Vagina (tissue), 2 donors: Measurements from ENCODE around the gene HOXC12.

ENCODE experiments used
- CTCF ChIP-seq, 3 experiments: fragments of 450-650 bp in 2 of 3; fragments of 200-600 bp in 1 of 3; sonication (generic) in 1 of 3; IDR thresholded peaks; one replicate each; pipeline ENCODE4 v1.5.1; 2017 to 2019; ENCODE audit warnings: antibody characterized with exemption in 3 of 3, mild to moderate bottlenecking in 2 of 3, moderate library complexity in 2 of 3
- POLR2A ChIP-seq, 2 donors: fragments of 450-650 bp; IDR thresholded peaks; one replicate each; pipeline ENCODE4 v1.6.1; 2017; ENCODE audit warnings: antibody characterized with exemption in 2 of 2, mild to moderate bottlenecking in 2 of 2, moderate library complexity in 2 of 2
- POLR2AphosphoS5 ChIP-seq, 2 donors: sonication (generic); formaldehyde crosslinking; IDR thresholded peaks; one replicate each; pipeline ENCODE4 v1.9.0; 2017; ENCODE audit warnings: antibody characterized with exemption in 2 of 2, mild to moderate bottlenecking in 2 of 2, low read depth in 1 of 2; ENCODE audit not compliant: insufficient read depth in 1 of 2

GRCh38 chr12:53930591-53931255 is 24.0 kb upstream of the HOXC12 start:
- TF ChIP-seq CTCF (IDR thresholded peaks at IDR 0.05) (no peak), POLR2A (IDR thresholded peaks at IDR 0.05) (no peak), POLR2AphosphoS5 (IDR thresholded peaks at IDR 0.05; ENCODE audit: insufficient read depth in 1 of 2, low read depth in 1 of 2) (no peak)
